HepG2 (cell line): ENCODE measurements around the gene MYH9. TPM values are rescaled to one million over a fixed set of nuclear protein-coding genes. Genes with fewer than 3 reads are reported as not detected.

ENCODE experiments used
- ATAC-seq: fragments of 200-7000 bp; cut with Tn5 transposase; 3 replicates; pipeline ENCODE4 v1.9.1; 2020; ENCODE audit warnings: mild to moderate bottlenecking, moderate library complexity
- BruUV-seq: library from RNA; stranded (reverse); fragments of 400-500 nt; replicated peaks from 2 replicates; lab custom pipeline; 2021; lab: Mats Ljungman, UMichigan
- CTCF ChIA-PET: fragments of 300-600 bp; formaldehyde crosslinking; extraction: SDS; loops from one replicate; lab custom pipeline; 2021; ENCODE audit warnings: low total read pairs, inconsistent platforms, low intra/inter-chr PET ratio; lab: Yijun Ruan, JAX
- POLR2A ChIA-PET: fragments of 350-600 bp; sonication (Branson Sonifier 250); formaldehyde crosslinking; loops from one replicate; lab custom pipeline; 2020; ENCODE audit warnings: antibody characterized with exemption, inconsistent platforms; lab: Yijun Ruan, JAX
- DNase-seq: peaks from one replicate; pipeline ENCODE4 v3.0.0-alpha.2; 2015; ENCODE audit warnings: low spot score
- FAIRE-seq: peaks from 3 replicates; lab custom pipeline; 2011; peaks lifted over from hg19 to GRCh38; lab: Jason Lieb, UNC
- H2AFZ ChIP-seq: one replicate; pipeline ENCODE4 v1.6.1; 2011; ENCODE audit warnings: low read length, inconsistent platforms
- H3K27ac ChIP-seq: fragments of 300-600 bp; 3 replicates; pipeline ENCODE4 v1.8.0; 2011; ENCODE audit warnings: mixed run types, mild to moderate bottlenecking, mixed read lengths, low read length, inconsistent platforms; ENCODE audit not compliant: insufficient read depth; ENCODE audit errors: extremely low read length
- H3K27me3 ChIP-seq, 2 experiments: fragments of 200-600 bp in 1 of 2; 2 replicates in 1 of 2; 3 replicates in 1 of 2; pipeline versions ENCODE4 v1.6.0 to v1.8.0; 2011; ENCODE audit warnings: low read length in 2 of 2, mild to moderate bottlenecking in 2 of 2, moderate library complexity in 2 of 2, inconsistent platforms in 1 of 2; ENCODE audit not compliant: insufficient read depth in 2 of 2, control insufficient read depth in 1 of 2
- H3K36me3 ChIP-seq, 2 experiments: fragments of 200-600 bp in 1 of 2; replicated peaks in 1 of 2; 2 replicates in 1 of 2; 3 replicates in 1 of 2; pipeline versions ENCODE4 v1.5.1 to v1.8.0; 2011; ENCODE audit warnings: low read length in 2 of 2, inconsistent platforms in 1 of 2; ENCODE audit not compliant: insufficient read depth in 2 of 2, control insufficient read depth in 1 of 2
- H3K4me1 ChIP-seq: 2 replicates; pipeline ENCODE4 v1.5.1; 2012; ENCODE audit warnings: low read length, inconsistent platforms; ENCODE audit not compliant: insufficient read depth
- H3K4me2 ChIP-seq: 2 replicates; pipeline ENCODE4 v1.6.0; 2011; ENCODE audit warnings: low read depth, low read length, inconsistent platforms
- H3K4me3 ChIP-seq, 3 experiments: fragments of 200-600 bp in 1 of 3; sonication (generic), shearing (Covaris generic) in 1 of 3; replicated peaks in 1 of 3; 2 replicates each; pipeline ENCODE4 v1.5.1; 2011 to 2016; ENCODE audit warnings: low read length in 3 of 3, inconsistent platforms in 2 of 3, low read depth in 2 of 3, mild to moderate bottlenecking in 2 of 3, control low read depth in 1 of 3, mixed read lengths in 1 of 3; ENCODE audit not compliant: insufficient read depth in 1 of 3
- H3K79me2 ChIP-seq: one replicate; pipeline ENCODE4 v1.6.1; 2011; ENCODE audit warnings: low read length, inconsistent platforms; ENCODE audit not compliant: insufficient read depth
- H3K9ac ChIP-seq: 2 replicates; pipeline ENCODE4 v1.6.0; 2011; ENCODE audit warnings: mild to moderate bottlenecking, low read depth, low read length, inconsistent platforms; ENCODE audit not compliant: insufficient read depth
- H3K9me3 ChIP-seq: 2 replicates; pipeline ENCODE4 v1.5.1; 2012; ENCODE audit warnings: mild to moderate bottlenecking, low read length
- H4K20me1 ChIP-seq: 2 replicates; pipeline ENCODE4 v1.6.0; 2011; ENCODE audit warnings: inconsistent platforms, mild to moderate bottlenecking, low read length, moderate library complexity; ENCODE audit not compliant: insufficient read depth
- GZF1 ChIP-seq: sonication (generic); formaldehyde crosslinking; IDR thresholded peaks from 2 replicates; pipeline ENCODE4 v1.5.1; 2020; ENCODE audit warnings: mild to moderate bottlenecking, missing genetic modification reagents
- HNRNPH1 ChIP-seq: fragments of 200-400 bp; formaldehyde crosslinking; optimal IDR thresholded peaks from 2 replicates; pipeline ENCODE3; 2017; ENCODE audit warnings: mild to moderate bottlenecking, low read depth, low read length
- KDM4B ChIP-seq: sonication (generic); formaldehyde crosslinking; IDR thresholded peaks from 2 replicates; pipeline ENCODE4 v1.4.0; 2020; ENCODE audit warnings: missing genetic modification reagents
- NR2C2 ChIP-seq: sonication (generic); formaldehyde crosslinking; IDR thresholded peaks from 2 replicates; pipeline ENCODE4 v1.4.0; 2020; ENCODE audit warnings: missing genetic modification reagents, mild to moderate bottlenecking, moderate library complexity, borderline replicate concordance
- NR3C1 ChIP-seq: sonication (generic); formaldehyde crosslinking; IDR thresholded peaks from 2 replicates; pipeline ENCODE4 v1.4.0; 2020; ENCODE audit warnings: missing genetic modification reagents
- PAF1 ChIP-seq: IDR thresholded peaks from 2 replicates; pipeline ENCODE4 v1.6.1; 2016; ENCODE audit warnings: missing genetic modification reagents, missing compliant biosample characterization
- SNAPC2 ChIP-seq: sonication (generic); formaldehyde crosslinking; IDR thresholded peaks from 2 replicates; pipeline ENCODE4 v1.8.1; 2022; ENCODE audit warnings: mild to moderate bottlenecking, missing genetic modification reagents
- SP1 ChIP-seq, 2 experiments: fragments of 450-650 bp in 1 of 2; sonication (generic) in 1 of 2; formaldehyde crosslinking in 1 of 2; IDR thresholded peaks; 2 replicates each; pipeline versions ENCODE4 v1.4.0 to v1.6.1; 2016 to 2020; ENCODE audit warnings: missing genetic modification reagents in 1 of 2
- SP2 ChIP-seq: sonication (generic); formaldehyde crosslinking; IDR thresholded peaks from 2 replicates; pipeline ENCODE4 v1.5.1; 2020; ENCODE audit warnings: mild to moderate bottlenecking, missing genetic modification reagents
- USF2 ChIP-seq, 2 experiments: sonication (generic) in 1 of 2; formaldehyde crosslinking in 1 of 2; IDR thresholded peaks; 2 replicates each; pipeline versions ENCODE4 v1.5.1 to v1.6.1; 2011 to 2020; ENCODE audit warnings: borderline replicate concordance in 1 of 2, low read depth in 1 of 2, low read length in 1 of 2, mild to moderate bottlenecking in 1 of 2, missing genetic modification reagents in 1 of 2, moderate library complexity in 1 of 2
- ZFP36L2 ChIP-seq: sonication (generic); formaldehyde crosslinking; IDR thresholded peaks from 2 replicates; pipeline ENCODE4 v1.4.0; 2020; ENCODE audit warnings: missing genetic modification reagents
- ZNF260 ChIP-seq: sonication (generic); formaldehyde crosslinking; IDR thresholded peaks from 2 replicates; pipeline ENCODE4 v1.4.0; 2020; ENCODE audit warnings: missing genetic modification reagents, low read depth, mild to moderate bottlenecking, borderline replicate concordance
- ZNF333 ChIP-seq: sonication (generic); formaldehyde crosslinking; IDR thresholded peaks from 2 replicates; pipeline ENCODE4 v1.4.0; 2020; ENCODE audit warnings: mild to moderate bottlenecking, missing genetic modification reagents, borderline replicate concordance
- ZNF350 ChIP-seq: sonication (generic); formaldehyde crosslinking; IDR thresholded peaks from 2 replicates; pipeline ENCODE4 v1.4.0; 2020; ENCODE audit warnings: mild to moderate bottlenecking, low read depth, missing genetic modification reagents, borderline replicate concordance
- ZNF775 ChIP-seq: sonication (generic); formaldehyde crosslinking; IDR thresholded peaks from 2 replicates; pipeline ENCODE4 v1.4.0; 2020; ENCODE audit warnings: missing genetic modification reagents, mild to moderate bottlenecking, moderate library complexity, borderline replicate concordance
- ZNF792 ChIP-seq: IDR thresholded peaks from 2 replicates; pipeline ENCODE4 v1.6.1; 2016
- WGBS: methylation state at CpG from one replicate; pipeline ENCODE4 v1.1.6; 2017; ENCODE audit warnings: low lambda C conversion rate; 5-methylcytosine and 5-hydroxymethylcytosine counted together
- in situ Hi-C: cut with HindIII; loops from 2 replicates; pipeline ENCODE4 v1.10.0; 2017; ENCODE audit warnings: low pct_unique_long_range_greater_than_20kb; ENCODE audit not compliant: extremely low pct_ligation_motif_present
- intact Hi-C: fragments of 100-400 bp; cut with micrococcal nuclease; formaldehyde crosslinking; loops from one replicate; pipeline ENCODE4 v1.10.0; 2022; ENCODE audit not compliant: unreplicated experiment
- polyA plus RNA-seq, 8 experiments: library from polyadenylated mRNA; depleted of rRNA in 3 of 8; stranded (reverse) in 7 of 8; unstranded in 1 of 8; fragments of >200 nt; fragmentation: Illumina TruSeq in 4 of 8; extraction: Trizol in 4 of 8; gene quantifications; 2 replicates each; pipeline versions ENCODE4 v1.2.1 to v1.2.3, GENCODE V29; 2011 to 2016; ENCODE audit warnings: low read depth in 4 of 8, missing spikeins in 1 of 8, mixed read lengths in 1 of 8; ENCODE audit not compliant: insufficient read depth in 1 of 8
- total RNA-seq, 5 experiments: library from RNA; depleted of rRNA; stranded (reverse); fragments of >200 nt; fragmentation: Illumina TruSeq; extraction: Trizol; gene quantifications; 2 replicates each; pipeline ENCODE4 v1.2.3, GENCODE V29; 2016; ENCODE audit warnings: low read depth in 1 of 5
- TF ChIP-seq, protein P1 (sequence below): sonication (generic); formaldehyde crosslinking; IDR thresholded peaks from 2 replicates; pipeline ENCODE4 v1.9.0; 2022; ENCODE audit warnings: missing genetic modification reagents, mild to moderate bottlenecking, borderline replicate concordance
- TF ChIP-seq, protein P2 (sequence below): sonication (generic); formaldehyde crosslinking; IDR thresholded peaks from 2 replicates; pipeline ENCODE4 v1.5.0; 2020; ENCODE audit warnings: missing genetic modification reagents
- TF ChIP-seq, protein P3 (sequence below): sonication (generic); formaldehyde crosslinking; IDR thresholded peaks from 2 replicates; pipeline ENCODE4 v1.8.0; 2022; ENCODE audit warnings: missing genetic modification reagents, mild to moderate bottlenecking, borderline replicate concordance

The MYH9 gene
- total and polyA plus RNA-seq, 2 of the 13 experiments (the other 11 are each of a cell fraction or from before 2014, with no cell fraction given) = 50.7 to 98.5 TPM

GRCh38 chr22:36341640-36342041 is 46.1 kb downstream of the MYH9 start:
- in situ Hi-C loops = no loop called here
- Histone ChIP-seq H3K27ac (peak overlapping the region; percentile 85), H4K20me1 (peaks cover 6% of the 10 kb centered on the region; the same call in 1 of the 2 replicates), H2AFZ (no peak overlapping the region), H3K79me2 (peaks cover 47% of the 10 kb centered on the region), H3K4me3 (no peak overlapping the region), H3K36me3 (peaks cover 37 to 60% of the 10 kb centered on the region in 2 experiments), H3K9ac (peak overlapping the region; percentile 66), H3K4me1 (peaks cover 72% of the 10 kb centered on the region), H3K27me3 (no peaks in the 10 kb centered on the region), H3K4me2 (peak overlapping the region; percentile 32), H3K9me3 (no peaks in the 10 kb centered on the region)
- ATAC-seq (peak; percentile 53), DNase-seq (peak; percentile 81), FAIRE-seq (peak; percentile 77)
- ChIA-PET CTCF (no interaction called here), POLR2A (interaction anchor here (0.7 to 4.2 kb wide), 6 partner anchors 10 to 163 kb away, joined by 3 to 69 read pairs (median 5); no protein-coding TSS in a partner anchor)
- 19% methylated on average over 6 of the region's 10 CpGs for WGBS
- intact Hi-C loops = loop anchor here (1.0 kb wide), 1 partner anchor 47 kb away; no protein-coding TSS in a partner anchor
- no TSS peak for BruUV-seq
- no peak for TF ChIP-seq ZNF792 (CRISPR knock-in tag)
- no peak for TF ChIP-seq SNAPC2 (CRISPR knock-in tag)
- TF ChIP-seq, protein P1, sequence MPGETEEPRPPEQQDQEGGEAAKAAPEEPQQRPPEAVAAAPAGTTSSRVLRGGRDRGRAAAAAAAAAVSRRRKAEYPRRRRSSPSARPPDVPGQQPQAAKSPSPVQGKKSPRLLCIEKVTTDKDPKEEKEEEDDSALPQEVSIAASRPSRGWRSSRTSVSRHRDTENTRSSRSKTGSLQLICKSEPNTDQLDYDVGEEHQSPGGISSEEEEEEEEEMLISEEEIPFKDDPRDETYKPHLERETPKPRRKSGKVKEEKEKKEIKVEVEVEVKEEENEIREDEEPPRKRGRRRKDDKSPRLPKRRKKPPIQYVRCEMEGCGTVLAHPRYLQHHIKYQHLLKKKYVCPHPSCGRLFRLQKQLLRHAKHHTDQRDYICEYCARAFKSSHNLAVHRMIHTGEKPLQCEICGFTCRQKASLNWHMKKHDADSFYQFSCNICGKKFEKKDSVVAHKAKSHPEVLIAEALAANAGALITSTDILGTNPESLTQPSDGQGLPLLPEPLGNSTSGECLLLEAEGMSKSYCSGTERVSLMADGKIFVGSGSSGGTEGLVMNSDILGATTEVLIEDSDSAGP = peak; percentile 56; the same call in 1 of the 2 replicates
- no peak for TF ChIP-seq SP2
- no peak for TF ChIP-seq ZNF775 (CRISPR knock-in tag)
- TF ChIP-seq, protein P2, sequence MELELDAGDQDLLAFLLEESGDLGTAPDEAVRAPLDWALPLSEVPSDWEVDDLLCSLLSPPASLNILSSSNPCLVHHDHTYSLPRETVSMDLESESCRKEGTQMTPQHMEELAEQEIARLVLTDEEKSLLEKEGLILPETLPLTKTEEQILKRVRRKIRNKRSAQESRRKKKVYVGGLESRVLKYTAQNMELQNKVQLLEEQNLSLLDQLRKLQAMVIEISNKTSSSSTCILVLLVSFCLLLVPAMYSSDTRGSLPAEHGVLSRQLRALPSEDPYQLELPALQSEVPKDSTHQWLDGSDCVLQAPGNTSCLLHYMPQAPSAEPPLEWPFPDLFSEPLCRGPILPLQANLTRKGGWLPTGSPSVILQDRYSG (CRISPR knock-in tag) = no peak
- no peak for TF ChIP-seq USF2 (IDR thresholded peaks at IDR 0.05; ENCODE audit: low read depth, low read length)
- TF ChIP-seq USF2 (CRISPR knock-in tag; IDR thresholded peaks at IDR 0.05; ENCODE audit: borderline replicate concordance) = no peak
- no peak for TF ChIP-seq SP1 (IDR thresholded peaks at IDR 0.05)
- TF ChIP-seq SP1 (CRISPR knock-in tag; IDR thresholded peaks at IDR 0.05) = no peak
- TF ChIP-seq HNRNPH1 = no peak
- TF ChIP-seq ZFP36L2 (CRISPR knock-in tag) = no peak
- TF ChIP-seq NR3C1 = no peak
- TF ChIP-seq GZF1 = no peak
- TF ChIP-seq ZNF333 (CRISPR knock-in tag) = no peak
- no peak; the same call in 1 of the 2 replicates for TF ChIP-seq NR2C2 (CRISPR knock-in tag)
- no peak for TF ChIP-seq ZNF260 (CRISPR knock-in tag)
- no peak for TF ChIP-seq ZNF350 (CRISPR knock-in tag)
- TF ChIP-seq KDM4B (CRISPR knock-in tag) = no peak
- TF ChIP-seq, protein P3, sequence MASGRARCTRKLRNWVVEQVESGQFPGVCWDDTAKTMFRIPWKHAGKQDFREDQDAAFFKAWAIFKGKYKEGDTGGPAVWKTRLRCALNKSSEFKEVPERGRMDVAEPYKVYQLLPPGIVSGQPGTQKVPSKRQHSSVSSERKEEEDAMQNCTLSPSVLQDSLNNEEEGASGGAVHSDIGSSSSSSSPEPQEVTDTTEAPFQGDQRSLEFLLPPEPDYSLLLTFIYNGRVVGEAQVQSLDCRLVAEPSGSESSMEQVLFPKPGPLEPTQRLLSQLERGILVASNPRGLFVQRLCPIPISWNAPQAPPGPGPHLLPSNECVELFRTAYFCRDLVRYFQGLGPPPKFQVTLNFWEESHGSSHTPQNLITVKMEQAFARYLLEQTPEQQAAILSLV = no peak
- no peak for TF ChIP-seq PAF1 (CRISPR knock-in tag)
